Subcutaneous adipose tissue (tissue), 4 donors: ENCODE measurements around the gene TPD52L3. TPM values are rescaled to one million over a fixed set of nuclear protein-coding genes. Genes with fewer than 3 reads are reported as not detected.

Experiments
- total RNA-seq, 4 donors: library from RNA; depleted of rRNA; stranded (reverse); fragments of >200 nt; gene quantifications; one replicate each; pipeline ENCODE4 v1.1.0, GENCODE V29; 2016
- TF ChIP-seq, protein P1 (sequence below): fragments of 450-650 bp; IDR thresholded peaks from one replicate; pipeline ENCODE4 v1.5.1; 2016; ENCODE audit warnings: low read depth, mild to moderate bottlenecking, control low read depth, antibody characterized with exemption, moderate library complexity

TPD52L3 gene
- total RNA-seq, 4 donors from 2014 or later, result not detected

DNA sequence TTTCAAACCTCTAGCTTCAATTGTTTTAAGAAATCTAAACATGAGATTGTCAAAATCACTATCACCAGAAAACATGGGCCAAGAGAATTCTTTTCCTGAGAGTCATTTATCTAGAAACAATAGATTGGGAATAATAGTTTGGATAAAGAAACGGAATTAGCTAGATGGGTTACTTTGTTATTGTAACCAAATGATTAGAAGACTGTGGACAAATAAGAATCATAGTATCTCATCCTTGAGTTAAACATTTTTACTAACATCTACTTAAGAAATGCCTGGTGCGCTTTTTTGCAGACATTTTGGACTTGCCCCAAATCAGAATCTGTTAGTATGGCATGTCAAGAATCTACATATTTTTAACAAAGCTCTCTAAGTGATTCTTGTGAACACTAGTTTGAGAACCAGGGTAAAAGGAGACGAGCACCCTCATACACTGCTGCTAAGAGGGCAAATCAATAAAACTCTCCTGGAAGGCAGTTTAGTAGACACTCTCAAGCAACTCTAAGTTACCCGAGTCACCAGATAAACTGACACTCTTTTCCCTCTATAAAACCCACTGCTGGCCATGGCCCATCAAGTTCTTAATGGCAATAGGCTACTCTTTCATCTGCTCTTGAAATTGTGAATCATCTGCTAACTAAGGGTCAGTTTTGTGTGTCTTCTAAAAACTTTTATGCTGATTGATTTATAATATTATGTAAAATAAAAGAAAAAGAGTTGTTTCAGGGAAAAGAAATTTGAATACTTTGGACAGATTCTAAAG, 39.1 kb downstream of the TPD52L3 start:
- TF ChIP-seq, protein P1, sequence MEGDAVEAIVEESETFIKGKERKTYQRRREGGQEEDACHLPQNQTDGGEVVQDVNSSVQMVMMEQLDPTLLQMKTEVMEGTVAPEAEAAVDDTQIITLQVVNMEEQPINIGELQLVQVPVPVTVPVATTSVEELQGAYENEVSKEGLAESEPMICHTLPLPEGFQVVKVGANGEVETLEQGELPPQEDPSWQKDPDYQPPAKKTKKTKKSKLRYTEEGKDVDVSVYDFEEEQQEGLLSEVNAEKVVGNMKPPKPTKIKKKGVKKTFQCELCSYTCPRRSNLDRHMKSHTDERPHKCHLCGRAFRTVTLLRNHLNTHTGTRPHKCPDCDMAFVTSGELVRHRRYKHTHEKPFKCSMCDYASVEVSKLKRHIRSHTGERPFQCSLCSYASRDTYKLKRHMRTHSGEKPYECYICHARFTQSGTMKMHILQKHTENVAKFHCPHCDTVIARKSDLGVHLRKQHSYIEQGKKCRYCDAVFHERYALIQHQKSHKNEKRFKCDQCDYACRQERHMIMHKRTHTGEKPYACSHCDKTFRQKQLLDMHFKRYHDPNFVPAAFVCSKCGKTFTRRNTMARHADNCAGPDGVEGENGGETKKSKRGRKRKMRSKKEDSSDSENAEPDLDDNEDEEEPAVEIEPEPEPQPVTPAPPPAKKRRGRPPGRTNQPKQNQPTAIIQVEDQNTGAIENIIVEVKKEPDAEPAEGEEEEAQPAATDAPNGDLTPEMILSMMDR, result no peak

DNA sequence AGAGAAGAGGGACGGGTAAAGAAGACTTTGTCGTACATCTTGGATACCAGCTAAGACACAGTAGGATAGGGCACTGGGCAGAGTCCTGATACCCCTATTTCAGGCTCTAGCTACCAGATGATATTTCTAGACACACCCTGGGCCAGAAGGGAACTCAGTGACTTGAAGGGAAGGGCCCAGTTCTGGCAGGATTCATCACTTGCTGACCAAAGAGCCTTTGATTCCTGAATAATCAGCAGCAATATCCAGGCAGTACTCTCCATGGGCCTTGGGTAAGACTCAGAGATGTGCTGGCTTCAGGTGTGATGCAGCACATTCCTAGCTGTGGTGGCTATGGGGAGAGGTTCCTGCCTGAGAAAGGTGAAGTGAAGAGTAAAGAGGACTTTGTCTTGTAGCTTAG, 40.7 kb downstream of the TPD52L3 start:
- TF ChIP-seq, protein P1, result no peak

Other genes starting within 250 kb of the TPD52L3 start
- 10 to 100 TPM; 10.6 to 17.5 (median 15.8) TPM for gene IL33, start 112.6 kb upstream of the TPD52L3 start, total RNA-seq
- gene UHRF2, start 84.8 kb downstream of the TPD52L3 start, total RNA-seq, result 10 to 100 TPM; 44.3 to 56.6 (median 48.9) TPM